Thoracic aorta (tissue), 2 donors: Measurements from ENCODE around the gene TPRN. TPM values are rescaled to one million over a fixed set of nuclear protein-coding genes. Genes with fewer than 3 reads are reported as not detected.

Experiments used
- ATAC-seq: fragments of 150-250 bp; one replicate; pipeline ENCODE4 v1.8.0; 2017; ENCODE audit warnings: low read depth; ENCODE audit not compliant: insufficient number of reproducible peaks, low FRiP score
- DNase-seq: peaks from one replicate; pipeline ENCODE4 v3.0.0-alpha.2; 2020; ENCODE audit warnings: low spot score
- H3K27ac ChIP-seq, 2 donors: fragments of 200-600 bp; sonication (generic); 1 replicate in 1 of 2; 2 replicates in 1 of 2; pipeline ENCODE4 v1.5.1; 2016; ENCODE audit warnings: mild to moderate bottlenecking in 2 of 2, moderate library complexity in 2 of 2
- H3K27me3 ChIP-seq: fragments of 200-600 bp; sonication (generic); replicated peaks from 2 replicates; pipeline ENCODE4 v1.6.0; 2016; ENCODE audit warnings: mild to moderate bottlenecking; ENCODE audit not compliant: insufficient read depth
- H3K36me3 ChIP-seq: fragments of 200-600 bp; sonication (generic); one replicate; pipeline ENCODE4 v1.5.1; 2016
- H3K4me1 ChIP-seq, 2 donors: fragments of 200-600 bp; sonication (generic); 1 replicate in 1 of 2; 2 replicates in 1 of 2; pipeline versions ENCODE4 v1.5.1 to v1.6.0; 2016; ENCODE audit warnings: low read depth in 2 of 2, mild to moderate bottlenecking in 1 of 2; ENCODE audit not compliant: control insufficient read depth in 1 of 2
- H3K4me3 ChIP-seq: fragments of 200-600 bp; sonication (generic); 2 replicates; pipeline ENCODE4 v1.5.1; 2016; ENCODE audit warnings: mild to moderate bottlenecking
- H3K9me3 ChIP-seq: fragments of 200-600 bp; sonication (generic); 2 replicates; pipeline ENCODE4 v1.5.1; 2016
- total RNA-seq, 2 donors: library from RNA; depleted of rRNA; stranded (reverse); fragments of >200 nt; gene quantifications; one replicate each; pipeline versions ENCODE4 v1.1.0 to v1.2.3, GENCODE V29; 2016
- TF ChIP-seq, protein P1 (sequence below): fragments of 200-600 bp; sonication (generic); IDR thresholded peaks from one replicate; pipeline ENCODE4 v1.5.1; 2019; ENCODE audit warnings: antibody characterized with exemption

TPRN gene
- total RNA-seq, 2 donors from 2014 or later = 4.7 to 5.6 TPM

DNA sequence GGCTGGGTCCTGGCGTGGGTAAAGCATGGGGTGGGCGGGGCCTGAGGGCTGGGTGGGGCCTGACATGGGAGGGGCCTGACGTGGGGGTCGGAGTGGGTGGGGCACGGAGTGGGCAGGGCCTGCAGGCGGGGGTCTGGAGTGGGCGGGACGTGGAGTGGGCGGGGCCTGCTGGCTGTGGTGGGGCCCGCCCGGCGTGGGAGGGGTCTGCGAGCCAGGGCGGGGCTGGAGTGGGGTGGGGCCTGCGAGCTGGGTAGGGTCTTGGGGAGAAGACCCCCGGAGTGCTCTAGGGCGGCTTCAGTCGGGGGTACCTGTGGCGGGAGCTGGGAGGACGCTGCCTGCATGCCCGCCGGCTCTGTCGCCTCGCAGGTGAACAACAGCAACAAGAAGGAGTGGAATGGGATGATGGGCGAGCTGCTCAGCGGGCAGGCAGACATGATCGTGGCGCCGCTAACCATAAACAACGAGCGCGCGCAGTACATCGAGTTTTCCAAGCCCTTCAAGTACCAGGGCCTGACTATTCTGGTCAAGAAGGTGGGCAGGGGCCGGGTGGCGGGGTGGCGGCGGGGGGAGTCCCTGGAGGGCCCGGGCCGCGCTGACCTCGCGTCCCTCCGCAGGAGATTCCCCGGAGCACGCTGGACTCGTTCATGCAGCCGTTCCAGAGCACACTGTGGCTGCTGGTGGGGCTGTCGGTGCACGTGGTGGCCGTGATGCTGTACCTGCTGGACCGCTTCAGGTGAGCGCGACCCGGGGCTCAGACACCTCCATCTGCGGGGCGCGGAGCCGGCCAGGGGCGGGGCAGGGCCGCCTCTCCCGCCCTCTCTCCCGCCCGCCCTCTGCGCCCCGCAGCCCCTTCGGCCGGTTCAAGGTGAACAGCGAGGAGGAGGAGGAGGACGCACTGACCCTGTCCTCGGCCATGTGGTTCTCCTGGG lies 38.7 kb downstream of the TPRN start:
- Histone ChIP-seq H3K9me3 (no peaks in the 10 kb centered on the region), H3K4me1 (peaks cover 7 to 15% of the 10 kb centered on the region in 2 donors), H3K36me3 (no peaks in the 10 kb centered on the region), H3K4me3 (no peak overlapping the region), H3K27ac (no peak overlapping the region), H3K27me3 (peaks cover 33% of the 10 kb centered on the region)
- ATAC-seq (no peak), DNase-seq (no peak)
- TF ChIP-seq, protein P1, sequence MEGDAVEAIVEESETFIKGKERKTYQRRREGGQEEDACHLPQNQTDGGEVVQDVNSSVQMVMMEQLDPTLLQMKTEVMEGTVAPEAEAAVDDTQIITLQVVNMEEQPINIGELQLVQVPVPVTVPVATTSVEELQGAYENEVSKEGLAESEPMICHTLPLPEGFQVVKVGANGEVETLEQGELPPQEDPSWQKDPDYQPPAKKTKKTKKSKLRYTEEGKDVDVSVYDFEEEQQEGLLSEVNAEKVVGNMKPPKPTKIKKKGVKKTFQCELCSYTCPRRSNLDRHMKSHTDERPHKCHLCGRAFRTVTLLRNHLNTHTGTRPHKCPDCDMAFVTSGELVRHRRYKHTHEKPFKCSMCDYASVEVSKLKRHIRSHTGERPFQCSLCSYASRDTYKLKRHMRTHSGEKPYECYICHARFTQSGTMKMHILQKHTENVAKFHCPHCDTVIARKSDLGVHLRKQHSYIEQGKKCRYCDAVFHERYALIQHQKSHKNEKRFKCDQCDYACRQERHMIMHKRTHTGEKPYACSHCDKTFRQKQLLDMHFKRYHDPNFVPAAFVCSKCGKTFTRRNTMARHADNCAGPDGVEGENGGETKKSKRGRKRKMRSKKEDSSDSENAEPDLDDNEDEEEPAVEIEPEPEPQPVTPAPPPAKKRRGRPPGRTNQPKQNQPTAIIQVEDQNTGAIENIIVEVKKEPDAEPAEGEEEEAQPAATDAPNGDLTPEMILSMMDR = no peak

DNA sequence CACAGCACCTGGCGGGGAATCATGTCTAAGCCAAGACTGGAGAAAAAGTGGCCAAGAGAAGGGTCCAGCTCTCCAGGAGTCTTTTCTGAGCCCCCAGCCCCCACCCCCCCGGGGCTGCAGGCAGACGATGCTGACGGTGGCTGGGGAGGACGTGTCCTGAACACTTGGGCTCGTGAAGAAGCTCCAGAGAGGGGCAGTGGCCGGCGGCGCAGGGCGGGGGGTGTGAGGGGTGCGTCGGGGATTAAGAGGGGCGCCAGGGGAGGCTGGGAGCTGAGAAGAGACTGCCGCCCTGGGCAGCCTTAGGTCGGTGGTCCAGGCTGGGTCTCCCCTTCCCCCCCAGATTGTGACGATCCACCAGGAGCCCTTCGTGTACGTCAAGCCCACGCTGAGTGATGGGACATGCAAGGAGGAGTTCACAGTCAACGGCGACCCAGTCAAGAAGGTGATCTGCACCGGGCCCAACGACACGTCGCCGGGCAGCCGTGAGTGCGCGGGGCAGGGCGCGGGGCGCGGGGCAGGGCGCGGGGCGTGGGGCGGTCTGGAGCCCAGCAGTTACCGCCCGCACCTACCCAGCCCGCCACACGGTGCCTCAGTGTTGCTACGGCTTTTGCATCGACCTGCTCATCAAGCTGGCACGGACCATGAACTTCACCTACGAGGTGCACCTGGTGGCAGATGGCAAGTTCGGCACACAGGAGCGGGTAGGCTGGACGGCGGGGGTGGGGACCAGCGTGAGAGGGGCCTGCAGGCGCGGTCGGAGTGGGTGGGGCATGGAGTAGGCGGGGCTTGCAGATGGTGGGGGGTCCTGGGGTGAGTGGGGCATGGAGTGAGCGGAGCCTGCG lies 39.6 kb downstream of the TPRN start:
- H3K9me3 ChIP-seq = no peaks in the 10 kb centered on the region
- peaks cover 29% of the 10 kb centered on the region for H3K27me3 ChIP-seq
- TF ChIP-seq, protein P1 = no peak
- no peak overlapping the region for H3K27ac ChIP-seq
- no peak overlapping the region for H3K4me3 ChIP-seq
- ATAC-seq = no peak
- H3K36me3 ChIP-seq = no peaks in the 10 kb centered on the region
- peaks cover 7 to 20% of the 10 kb centered on the region in 2 donors for H3K4me1 ChIP-seq
- no peak for DNase-seq

DNA sequence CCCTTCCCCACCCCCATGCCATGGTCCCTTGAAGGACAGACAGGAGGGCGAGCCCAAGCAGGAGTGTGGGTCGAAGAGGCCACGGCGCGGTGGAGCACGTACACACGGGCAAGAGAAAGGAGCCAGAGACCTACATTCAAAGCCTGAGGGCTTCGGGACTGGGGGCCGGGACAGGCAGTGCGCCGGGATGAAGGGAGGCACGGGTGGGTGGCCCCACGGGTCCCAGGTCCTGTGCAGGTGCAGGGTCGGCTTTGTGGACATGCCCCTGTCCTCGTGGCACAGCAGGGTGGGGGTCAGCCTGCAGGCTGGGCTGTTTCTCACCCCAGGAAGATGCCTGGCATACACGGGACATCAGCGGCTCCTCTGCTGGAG lies 40.5 kb downstream of the TPRN start:
- TF ChIP-seq, protein P1 = no peak
- no peak overlapping the region for H3K4me3 ChIP-seq
- no peaks in the 10 kb centered on the region for H3K36me3 ChIP-seq
- H3K9me3 ChIP-seq = no peaks in the 10 kb centered on the region
- no peak for ATAC-seq
- peaks cover 31% of the 10 kb centered on the region for H3K27me3 ChIP-seq
- DNase-seq = no peak
- peaks cover 7 to 20% of the 10 kb centered on the region in 2 donors for H3K4me1 ChIP-seq
- no peak overlapping the region for H3K27ac ChIP-seq

DNA sequence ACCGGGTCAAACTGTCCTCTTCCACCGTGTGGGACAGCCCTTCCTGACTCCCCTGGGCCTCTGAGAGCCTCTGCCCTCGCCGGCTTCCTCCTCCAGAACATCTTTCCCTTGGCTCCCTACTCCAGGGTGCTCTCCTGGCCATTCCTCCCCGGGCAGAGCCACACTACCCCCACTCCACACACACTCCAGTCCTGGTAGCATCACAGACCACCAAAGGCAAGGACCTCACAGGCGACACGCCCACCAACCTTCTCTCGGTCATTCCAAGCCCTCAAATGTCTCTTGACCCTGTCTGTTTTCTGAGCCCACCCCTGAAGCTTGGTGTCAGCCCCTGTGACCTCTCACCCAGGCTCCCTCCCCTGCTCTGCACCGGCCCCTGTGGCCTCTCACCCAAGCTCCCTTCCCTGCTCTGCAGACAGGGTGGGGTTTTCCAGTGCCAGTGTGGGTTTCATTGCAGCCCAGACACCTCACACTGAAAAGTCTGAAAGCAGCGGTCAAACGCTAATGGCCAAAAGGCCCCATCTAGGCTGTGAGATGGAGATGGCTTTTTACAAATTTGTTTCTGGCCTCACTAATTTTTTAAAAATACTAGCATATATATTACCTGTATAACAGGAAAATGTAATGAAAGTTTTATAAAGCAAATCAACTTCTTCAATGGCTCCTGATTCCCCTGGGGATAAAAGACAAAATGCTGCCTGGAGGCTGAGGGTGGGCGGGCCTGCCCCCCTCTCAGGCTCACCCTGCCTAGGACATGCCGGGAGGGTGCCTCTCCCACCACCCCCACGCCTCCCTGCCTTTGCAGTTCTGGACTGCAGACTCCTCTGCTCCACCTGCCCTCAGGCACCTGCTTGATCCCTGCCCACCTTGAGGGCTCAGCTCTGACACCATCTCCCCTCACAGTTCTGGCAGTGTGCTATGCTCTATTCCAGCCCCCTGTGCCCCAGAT lies 41.2 kb downstream of the TPRN start:
- TF ChIP-seq, protein P1 = no peak
- Histone ChIP-seq H3K4me1 (peaks cover 7 to 20% of the 10 kb centered on the region in 2 donors), H3K36me3 (no peaks in the 10 kb centered on the region), H3K27me3 (peaks cover 31% of the 10 kb centered on the region), H3K4me3 (no peak overlapping the region), H3K27ac (no peak overlapping the region), H3K9me3 (no peaks in the 10 kb centered on the region)
- ATAC-seq (no peak), DNase-seq (no peak)
